Ovary (tissue), 3 donors: ENCODE results near the gene NOD2.

ENCODE experiments used
- CTCF ChIP-seq, 3 donors: fragments of 450-650 bp in 2 of 3; fragments of 200-600 bp in 1 of 3; IDR thresholded peaks; one replicate each; pipeline versions ENCODE4 v1.5.1 to v1.8.0; 2016 to 2022; ENCODE audit warnings: antibody characterized with exemption in 3 of 3, mild to moderate bottlenecking in 1 of 3
- POLR2A ChIP-seq: fragments of 450-650 bp; IDR thresholded peaks from one replicate; pipeline ENCODE4 v1.6.1; 2017; ENCODE audit warnings: antibody characterized with exemption, mild to moderate bottlenecking, moderate library complexity
- donor health status: DM: no; HTN: no; CAD: no.

GRCh38 chr16:50711040-50711439 lies 17.6 kb downstream of the NOD2 start:
- TF ChIP-seq POLR2A (no peak), CTCF (IDR thresholded peaks at IDR 0.05) (no peak)
